Measurements from ENCODE around the gene MC1R. TPM values are rescaled to one million over a fixed set of nuclear protein-coding genes. Genes with fewer than 3 reads are reported as not detected.

MC1R gene
- total and polyA plus RNA-seq, 2 donors (not counting 1 experiment from before 2014, with no cell fraction given) = 2.9 to 4.3 TPM

DNA sequence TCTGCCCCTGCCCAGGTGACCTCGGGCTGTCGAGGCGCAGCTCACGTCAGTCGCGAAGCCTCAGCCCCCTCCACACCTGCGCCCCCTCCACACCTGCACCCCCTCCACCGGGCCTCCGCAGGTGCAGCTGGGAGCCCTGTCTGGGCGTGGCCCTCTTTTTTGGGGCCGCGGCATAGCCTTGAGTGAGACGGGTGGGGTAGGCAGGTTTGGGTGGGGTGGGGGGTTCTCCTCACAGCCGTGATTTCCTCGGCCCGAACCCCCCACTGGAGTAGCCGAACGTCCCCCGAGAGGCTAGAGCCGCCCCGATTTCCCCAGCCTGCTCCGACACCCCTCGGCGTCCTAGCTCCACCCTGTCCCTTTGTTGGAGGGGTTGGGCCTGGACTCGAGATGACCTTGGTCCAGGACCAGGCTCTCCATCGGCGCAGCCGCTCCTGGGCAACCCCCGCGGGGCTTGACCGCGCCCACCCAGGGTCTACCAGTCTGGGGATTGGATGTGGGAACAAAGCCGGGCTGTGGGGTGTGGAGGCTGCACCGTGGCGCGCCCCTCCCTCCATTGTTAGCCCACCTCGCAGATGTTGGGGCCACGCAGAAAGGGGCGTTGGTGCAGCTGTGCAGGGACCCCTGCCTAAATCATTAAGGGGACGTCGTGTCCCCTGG, 5.1 kb downstream of the MC1R start:
- Histone ChIP-seq H2AFZ (ENCODE audit: low read length) (no peak overlapping the region), H4K20me1 (ENCODE audit: control insufficient read depth, extremely low read depth, insufficient read depth, low read length) (no peaks in the 10 kb centered on the region)
- DNase-seq (ENCODE audit: low read depth in 2 of 2) = no peak

DNA sequence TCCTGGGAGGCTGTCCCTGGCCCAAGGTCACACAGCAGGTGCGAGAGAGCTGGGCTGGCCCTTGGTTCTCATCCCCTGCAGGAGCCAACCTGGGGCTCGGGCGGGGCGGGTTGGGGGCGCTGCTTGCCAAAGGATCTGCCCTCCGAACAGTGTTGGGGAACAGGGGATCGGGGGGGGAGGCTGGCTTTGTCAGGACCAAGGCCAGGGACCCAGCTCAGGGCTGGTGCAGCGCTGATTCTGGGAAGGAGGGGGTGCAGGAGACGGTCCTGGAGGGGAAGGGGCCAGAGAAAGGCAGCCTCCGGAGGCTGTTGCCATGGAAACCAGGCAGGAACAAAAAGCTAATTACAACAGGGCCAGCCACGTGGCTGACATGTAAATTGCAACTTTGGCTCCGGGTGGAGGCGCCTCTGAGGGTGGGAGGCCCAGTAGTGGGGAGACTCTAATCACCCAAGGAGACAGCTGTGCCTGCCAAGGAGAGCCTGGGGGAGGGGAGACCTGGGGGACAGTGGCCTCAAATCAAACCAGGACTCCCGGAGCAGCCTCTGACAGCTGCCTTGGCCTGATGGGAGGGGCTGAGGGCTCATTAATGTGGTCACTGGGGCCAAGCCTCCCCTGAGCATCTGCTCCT, 5.7 kb downstream of the MC1R start:
- TF ChIP-seq, protein P1, sequence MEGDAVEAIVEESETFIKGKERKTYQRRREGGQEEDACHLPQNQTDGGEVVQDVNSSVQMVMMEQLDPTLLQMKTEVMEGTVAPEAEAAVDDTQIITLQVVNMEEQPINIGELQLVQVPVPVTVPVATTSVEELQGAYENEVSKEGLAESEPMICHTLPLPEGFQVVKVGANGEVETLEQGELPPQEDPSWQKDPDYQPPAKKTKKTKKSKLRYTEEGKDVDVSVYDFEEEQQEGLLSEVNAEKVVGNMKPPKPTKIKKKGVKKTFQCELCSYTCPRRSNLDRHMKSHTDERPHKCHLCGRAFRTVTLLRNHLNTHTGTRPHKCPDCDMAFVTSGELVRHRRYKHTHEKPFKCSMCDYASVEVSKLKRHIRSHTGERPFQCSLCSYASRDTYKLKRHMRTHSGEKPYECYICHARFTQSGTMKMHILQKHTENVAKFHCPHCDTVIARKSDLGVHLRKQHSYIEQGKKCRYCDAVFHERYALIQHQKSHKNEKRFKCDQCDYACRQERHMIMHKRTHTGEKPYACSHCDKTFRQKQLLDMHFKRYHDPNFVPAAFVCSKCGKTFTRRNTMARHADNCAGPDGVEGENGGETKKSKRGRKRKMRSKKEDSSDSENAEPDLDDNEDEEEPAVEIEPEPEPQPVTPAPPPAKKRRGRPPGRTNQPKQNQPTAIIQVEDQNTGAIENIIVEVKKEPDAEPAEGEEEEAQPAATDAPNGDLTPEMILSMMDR (conservative IDR thresholded peaks at IDR 0.05 in 1 of 2, IDR thresholded peaks at IDR 0.05 in 1 of 2; ENCODE audit: low read depth in 1 of 2, low read length in 2 of 2) = no peak
- Histone ChIP-seq H3K27ac (ENCODE audit: insufficient read depth, low read length) (peak overlapping the region; percentile 58), H3K27me3 (ENCODE audit: control insufficient read depth, insufficient read depth, low read length) (no peaks in the 10 kb centered on the region), H3K79me2 (ENCODE audit: control insufficient read depth, insufficient read depth, low read length) (peaks cover 44% of the 10 kb centered on the region), H3K9ac (ENCODE audit: insufficient read depth, low read length) (peak overlapping the region; percentile 76), H3K4me3 (replicated peaks in 1 of 4; ENCODE audit: control extremely low read depth in 1 of 4, insufficient read depth in 1 of 4, low read depth in 3 of 4, low read length in 4 of 4) (peak overlapping the region; percentile 55 to 82 (median 79)), H3K4me1 (ENCODE audit: control insufficient read depth, extremely low read depth, insufficient read depth, low read length) (peaks cover 21% of the 10 kb centered on the region), H4K20me1 (ENCODE audit: control insufficient read depth, extremely low read depth, insufficient read depth, low read length) (no peaks in the 10 kb centered on the region), H3K4me2 (ENCODE audit: extremely low read depth, insufficient read depth, low read length) (peak overlapping the region; percentile 94), H3K36me3 (ENCODE audit: control insufficient read depth, insufficient read depth, low read length) (peaks cover 3% of the 10 kb centered on the region), H3K9me3 (ENCODE audit: control insufficient read depth, insufficient read depth, low read depth, low read length) (no peaks in the 10 kb centered on the region), H2AFZ (ENCODE audit: low read length) (no peak overlapping the region)
- DNase-seq (ENCODE audit: low read depth in 2 of 2) = peak; percentile 36 to 68

More for the DNA sequence above, 5.1 kb downstream of the MC1R start:
- Histone ChIP-seq H3K9ac (ENCODE audit: insufficient read depth, low read length) (peak overlapping the region; percentile 76), H3K9me3 (ENCODE audit: control insufficient read depth, insufficient read depth, low read depth, low read length) (no peaks in the 10 kb centered on the region), H3K4me1 (ENCODE audit: control insufficient read depth, extremely low read depth, insufficient read depth, low read length) (peaks cover 21% of the 10 kb centered on the region), H3K27me3 (ENCODE audit: control insufficient read depth, insufficient read depth, low read length) (no peaks in the 10 kb centered on the region), H3K36me3 (ENCODE audit: control insufficient read depth, insufficient read depth, low read length) (peaks cover 2% of the 10 kb centered on the region), H3K4me2 (ENCODE audit: extremely low read depth, insufficient read depth, low read length) (peak overlapping the region; percentile 94), H3K27ac (ENCODE audit: insufficient read depth, low read length) (peak overlapping the region; percentile 58), H3K79me2 (ENCODE audit: control insufficient read depth, insufficient read depth, low read length) (peaks cover 41% of the 10 kb centered on the region), H3K4me3 (replicated peaks in 1 of 4; ENCODE audit: control extremely low read depth in 1 of 4, insufficient read depth in 1 of 4, low read depth in 3 of 4, low read length in 4 of 4) (peak overlapping the region; percentile 55 to 82 (median 79))
- TF ChIP-seq, protein P1 (conservative IDR thresholded peaks at IDR 0.05 in 1 of 2, IDR thresholded peaks at IDR 0.05 in 1 of 2; ENCODE audit: low read depth in 1 of 2, low read length in 2 of 2) = no peak
- TF ChIP-seq EZH2 (IDR thresholded peaks at IDR 0.05; ENCODE audit: low read length, missing control alignments) = no peak

DNA sequence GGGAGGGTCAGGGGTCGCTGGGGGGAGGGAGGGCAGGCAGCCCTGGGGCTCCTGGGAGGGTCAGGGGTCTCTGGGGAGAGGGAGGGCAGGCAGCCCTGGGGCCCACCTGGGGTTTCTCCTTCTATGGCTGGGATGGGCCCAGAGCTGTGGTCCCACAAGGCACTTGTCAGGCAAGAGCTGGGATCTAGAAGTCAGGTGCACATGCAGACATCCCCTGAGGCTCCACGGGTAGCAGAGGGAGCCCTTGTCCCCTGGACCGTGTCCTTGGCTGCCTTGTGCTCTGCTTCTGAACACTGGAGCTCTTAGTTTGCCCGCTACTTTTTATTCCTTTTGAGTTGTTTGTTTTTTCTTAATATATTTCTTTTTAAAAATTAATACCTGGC, 6.3 kb downstream of the MC1R start:
- H3K4me3 ChIP-seq (replicated peaks in 1 of 4; ENCODE audit: control extremely low read depth in 1 of 4, insufficient read depth in 1 of 4, low read depth in 3 of 4, low read length in 4 of 4) = peak overlapping the region; percentile 55 to 82 (median 79)
- peak overlapping the region; percentile 76 for H3K9ac ChIP-seq (ENCODE audit: insufficient read depth, low read length)
- peaks cover 46% of the 10 kb centered on the region for H3K79me2 ChIP-seq (ENCODE audit: control insufficient read depth, insufficient read depth, low read length)

More for the DNA sequence above, 6.3 kb downstream of the MC1R start:
- peak overlapping the region; percentile 58 for H3K27ac ChIP-seq (ENCODE audit: insufficient read depth, low read length)
- no peak for TF ChIP-seq EZH2 (IDR thresholded peaks at IDR 0.05; ENCODE audit: low read length, missing control alignments)
- TF ChIP-seq, protein P1 (conservative IDR thresholded peaks at IDR 0.05 in 1 of 2, IDR thresholded peaks at IDR 0.05 in 1 of 2; ENCODE audit: low read depth in 1 of 2, low read length in 2 of 2) = no peak
- no peaks in the 10 kb centered on the region for H3K27me3 ChIP-seq (ENCODE audit: control insufficient read depth, insufficient read depth, low read length)
- no peak overlapping the region for H2AFZ ChIP-seq (ENCODE audit: low read length)
- H4K20me1 ChIP-seq (ENCODE audit: control insufficient read depth, extremely low read depth, insufficient read depth, low read length) = no peaks in the 10 kb centered on the region
- H3K9me3 ChIP-seq (ENCODE audit: control insufficient read depth, insufficient read depth, low read depth, low read length) = no peaks in the 10 kb centered on the region
- H3K4me2 ChIP-seq (ENCODE audit: extremely low read depth, insufficient read depth, low read length) = peak overlapping the region; percentile 94
- DNase-seq (ENCODE audit: low read depth in 2 of 2) = no peak
- peaks cover 21% of the 10 kb centered on the region for H3K4me1 ChIP-seq (ENCODE audit: control insufficient read depth, extremely low read depth, insufficient read depth, low read length)
- peaks cover 4% of the 10 kb centered on the region for H3K36me3 ChIP-seq (ENCODE audit: control insufficient read depth, insufficient read depth, low read length)

Measured in fibroblast of lung (primary cell).